Neural cell (in vitro differentiated cells): ENCODE data around the gene PADI3. TPM values are rescaled to one million over a fixed set of nuclear protein-coding genes. Genes with fewer than 3 reads are reported as not detected.

Source experiments
- H2AFZ ChIP-seq: fragments of 200-600, 300-800 bp; sonication (generic), shearing (Covaris generic); 2 replicates; pipeline ENCODE4 v1.6.0; 2014; ENCODE audit warnings: low read depth, mild to moderate bottlenecking, antibody characterized with exemption, low read length, moderate library complexity
- H3F3A ChIP-seq: fragments of 200-600 bp; shearing (Covaris generic); 2 replicates; pipeline ENCODE4 v1.6.1; 2016; ENCODE audit warnings: mild to moderate bottlenecking, moderate library complexity, mixed read lengths, antibody characterized with exemption, low read length; ENCODE audit not compliant: insufficient read depth, poor library complexity, severe bottlenecking
- H3K27ac ChIP-seq: fragments of 200-600, 300-800 bp; sonication (generic), shearing (Covaris generic); 2 replicates; pipeline ENCODE4 v1.5.1; 2014; ENCODE audit warnings: mild to moderate bottlenecking, low read length, moderate library complexity
- H3K27me3 ChIP-seq: fragments of 300-800, 200-600 bp; sonication (generic), shearing (Covaris generic); 2 replicates; pipeline ENCODE4 v1.6.0; 2014; ENCODE audit warnings: mild to moderate bottlenecking, low read depth, low read length, moderate library complexity; ENCODE audit not compliant: insufficient read depth
- H3K36me3 ChIP-seq: fragments of 300-800, 200-600 bp; sonication (generic), shearing (Covaris generic); 2 replicates; pipeline ENCODE4 v1.5.1; 2014; ENCODE audit warnings: mild to moderate bottlenecking, antibody characterized with exemption, low read length, moderate library complexity; ENCODE audit not compliant: insufficient read depth
- H3K4me2 ChIP-seq: fragments of 300-800, 200-600 bp; sonication (generic), shearing (Covaris generic); 2 replicates; pipeline ENCODE4 v1.6.0; 2014; ENCODE audit warnings: mild to moderate bottlenecking, low read length
- H3K4me3 ChIP-seq: fragments of 300-800, 200-600 bp; sonication (generic), shearing (Covaris generic); 2 replicates; pipeline ENCODE4 v1.5.1; 2014; ENCODE audit warnings: mild to moderate bottlenecking, low read length, moderate library complexity
- H3K79me2 ChIP-seq: fragments of 200-600 bp; shearing (Covaris generic); replicated peaks from 2 replicates; pipeline ENCODE4 v1.6.0; 2014; ENCODE audit warnings: mild to moderate bottlenecking, low read length, moderate library complexity; ENCODE audit not compliant: insufficient read depth
- H3K9ac ChIP-seq: fragments of 300-800, 200-600 bp; sonication (generic), shearing (Covaris generic); 2 replicates; pipeline ENCODE4 v1.6.1; 2016; ENCODE audit warnings: mild to moderate bottlenecking, low read length, mixed read lengths
- H3K9me2 ChIP-seq: fragments of 200-600 bp; shearing (Covaris generic); 2 replicates; pipeline ENCODE4 v1.6.1; 2016; ENCODE audit warnings: mild to moderate bottlenecking, low read length, mixed read lengths; ENCODE audit not compliant: insufficient read depth
- H3K9me3 ChIP-seq: fragments of 200-600, 300-800 bp; sonication (generic), shearing (Covaris generic); 2 replicates; pipeline ENCODE4 v1.6.1; 2016; ENCODE audit warnings: mild to moderate bottlenecking, mixed run types, low read length, moderate library complexity, mixed read lengths
- H4K20me1 ChIP-seq: fragments of 200-600 bp; shearing (Covaris generic); 2 replicates; pipeline ENCODE4 v1.6.1; 2016; ENCODE audit warnings: mild to moderate bottlenecking, mixed run types; ENCODE audit not compliant: insufficient read depth
- EP300 ChIP-seq: fragments of 450-650 bp; conservative IDR thresholded peaks from 2 replicates; pipeline ENCODE4 v1.6.1; 2014; ENCODE audit warnings: antibody characterized with exemption, mild to moderate bottlenecking, moderate library complexity; ENCODE audit not compliant: poor library complexity, severe bottlenecking
- EZH2 ChIP-seq: fragments of 200-600, 300-800 bp; shearing (Covaris generic), sonication (generic); IDR thresholded peaks from 2 replicates; pipeline ENCODE4 v1.6.1; 2014; ENCODE audit warnings: antibody characterized with exemption, low read length, borderline replicate concordance, mild to moderate bottlenecking; ENCODE audit not compliant: insufficient read depth, poor library complexity, severe bottlenecking
- MXI1 ChIP-seq: fragments of 450-650 bp; conservative IDR thresholded peaks from 2 replicates; pipeline ENCODE4 v1.6.1; 2014; ENCODE audit warnings: antibody characterized with exemption, mild to moderate bottlenecking; ENCODE audit not compliant: poor library complexity, severe bottlenecking
- POLR2AphosphoS5 ChIP-seq: IDR thresholded peaks from 2 replicates; pipeline ENCODE4 v1.6.1; 2012
- RAD21 ChIP-seq: fragments of 450-650 bp; conservative IDR thresholded peaks from 2 replicates; pipeline ENCODE4 v1.6.1; 2014; ENCODE audit warnings: antibody characterized with exemption, mild to moderate bottlenecking, moderate library complexity
- REST ChIP-seq: IDR thresholded peaks from 2 replicates; pipeline ENCODE4 v1.6.1; 2012; ENCODE audit warnings: borderline replicate concordance
- SMC3 ChIP-seq: fragments of 450-650 bp; conservative IDR thresholded peaks from 2 replicates; pipeline ENCODE4 v1.6.1; 2014; ENCODE audit warnings: antibody characterized with exemption, mild to moderate bottlenecking, moderate library complexity; ENCODE audit not compliant: poor library complexity
- TAF1 ChIP-seq: IDR thresholded peaks from 2 replicates; pipeline ENCODE4 v1.6.1; 2012; ENCODE audit warnings: low read depth
- polyA plus RNA-seq: library from polyadenylated mRNA; depleted of rRNA; stranded (reverse); fragments of >200 nt; gene quantifications from 2 replicates; pipeline ENCODE4 v1.2.3, GENCODE V29; 2014
- TF ChIP-seq, protein P1 (sequence below): fragments of 450-650 bp; IDR thresholded peaks from 2 replicates; pipeline ENCODE4 v1.5.1; 2014; ENCODE audit warnings: antibody characterized with exemption, mild to moderate bottlenecking, moderate library complexity; ENCODE audit not compliant: poor library complexity, severe bottlenecking

PADI3 gene
- polyA plus RNA-seq, 1 donor from 2014 or later: not detected

DNA sequence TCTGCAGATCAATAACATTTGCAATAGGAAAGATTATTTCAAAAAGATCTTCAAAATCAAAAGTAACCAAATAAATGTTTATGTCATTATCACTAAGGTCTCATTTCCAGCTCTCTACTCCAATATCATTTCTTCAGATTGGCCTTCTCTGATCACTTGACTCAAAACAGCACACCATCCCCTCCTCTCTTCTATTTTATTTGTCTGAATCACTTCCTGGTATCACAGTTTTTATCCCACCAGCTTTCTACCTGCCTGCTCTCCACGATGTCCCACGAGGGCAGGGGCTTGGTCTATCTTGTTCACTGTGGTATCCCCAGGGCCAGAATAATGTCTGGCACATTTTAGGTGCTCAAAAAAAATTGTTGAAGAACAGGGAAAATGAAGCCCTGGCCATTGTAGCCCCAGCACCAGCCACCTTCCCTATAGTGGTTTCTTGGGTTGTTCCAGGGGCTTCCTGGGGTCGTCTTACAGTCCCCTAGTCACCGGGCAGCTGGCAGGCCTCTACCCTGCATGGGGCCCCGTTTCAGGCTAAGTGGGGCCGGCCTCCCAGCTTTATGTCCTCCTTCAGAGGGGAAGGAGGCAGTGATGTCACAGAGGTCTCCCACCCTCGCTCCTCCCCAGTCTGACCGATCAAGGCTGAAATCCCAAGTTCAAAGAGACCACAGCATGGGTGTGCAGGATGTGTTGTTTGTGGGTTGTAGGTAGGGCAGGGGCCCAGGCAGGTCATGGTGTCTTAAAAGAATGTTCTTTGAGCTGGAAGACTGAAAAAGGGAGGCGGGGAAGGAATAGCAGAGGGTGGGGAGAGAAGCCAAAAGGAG, 47.5 kb upstream of the PADI3 start:
- H3K9me3 ChIP-seq: no peaks in the 10 kb centered on the region
- H3K9ac ChIP-seq: no peak overlapping the region
- no peak overlapping the region for H3K27ac ChIP-seq
- no peak overlapping the region for H2AFZ ChIP-seq
- TF ChIP-seq REST (no peak), SMC3 (no peak), POLR2AphosphoS5 (no peak), MXI1 (no peak), TAF1 (no peak), EZH2 (no peak), EP300 (no peak), RAD21 (no peak)
- TF ChIP-seq, protein P1, sequence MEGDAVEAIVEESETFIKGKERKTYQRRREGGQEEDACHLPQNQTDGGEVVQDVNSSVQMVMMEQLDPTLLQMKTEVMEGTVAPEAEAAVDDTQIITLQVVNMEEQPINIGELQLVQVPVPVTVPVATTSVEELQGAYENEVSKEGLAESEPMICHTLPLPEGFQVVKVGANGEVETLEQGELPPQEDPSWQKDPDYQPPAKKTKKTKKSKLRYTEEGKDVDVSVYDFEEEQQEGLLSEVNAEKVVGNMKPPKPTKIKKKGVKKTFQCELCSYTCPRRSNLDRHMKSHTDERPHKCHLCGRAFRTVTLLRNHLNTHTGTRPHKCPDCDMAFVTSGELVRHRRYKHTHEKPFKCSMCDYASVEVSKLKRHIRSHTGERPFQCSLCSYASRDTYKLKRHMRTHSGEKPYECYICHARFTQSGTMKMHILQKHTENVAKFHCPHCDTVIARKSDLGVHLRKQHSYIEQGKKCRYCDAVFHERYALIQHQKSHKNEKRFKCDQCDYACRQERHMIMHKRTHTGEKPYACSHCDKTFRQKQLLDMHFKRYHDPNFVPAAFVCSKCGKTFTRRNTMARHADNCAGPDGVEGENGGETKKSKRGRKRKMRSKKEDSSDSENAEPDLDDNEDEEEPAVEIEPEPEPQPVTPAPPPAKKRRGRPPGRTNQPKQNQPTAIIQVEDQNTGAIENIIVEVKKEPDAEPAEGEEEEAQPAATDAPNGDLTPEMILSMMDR: no peak
- no peaks in the 10 kb centered on the region for H3K79me2 ChIP-seq
- H3K4me2 ChIP-seq: no peak overlapping the region
- no peaks in the 10 kb centered on the region for H4K20me1 ChIP-seq
- H3K36me3 ChIP-seq: no peaks in the 10 kb centered on the region
- H3K9me2 ChIP-seq: no peaks in the 10 kb centered on the region
- H3K27me3 ChIP-seq: no peaks in the 10 kb centered on the region
- no peaks in the 10 kb centered on the region for H3F3A ChIP-seq
- no peak overlapping the region for H3K4me3 ChIP-seq

GRCh38 chr1:17204546-17205440, 44.1 kb upstream of the PADI3 start, which contains the start of gene PADI1:
Gene PADI1, plus strand, starts transcription at chr1:17205128. Its CDS starts 90 bp downstream, at chr1:17205218.
- no peaks in the 10 kb centered on the region for H3F3A ChIP-seq

More at GRCh38 chr1:17204546-17205440, 44.1 kb upstream of the PADI3 start, which contains the start of gene PADI1:
- H3K4me3 ChIP-seq: no peak within 1 kb of the TSS
- H3K4me2 ChIP-seq: no peak within 1 kb of the TSS
- no peaks in the 10 kb centered on the region for H3K36me3 ChIP-seq
- H3K79me2 ChIP-seq: no peaks in the 10 kb centered on the region
- H3K9ac ChIP-seq: no peak within 1 kb of the TSS
- H3K27ac ChIP-seq: no peak within 1 kb of the TSS
- no peaks in the 10 kb centered on the region for H3K9me3 ChIP-seq
- H2AFZ ChIP-seq: no peak within 1 kb of the TSS
- TF ChIP-seq SMC3: no peak
- no peak for TF ChIP-seq EZH2
- TF ChIP-seq MXI1: no peak
- TF ChIP-seq RAD21: no peak
- no peak for TF ChIP-seq TAF1
- no peak for TF ChIP-seq EP300
- TF ChIP-seq, protein P1: no peak
- TF ChIP-seq POLR2AphosphoS5: no peak
- TF ChIP-seq REST: no peak
- no peaks in the 10 kb centered on the region for H3K9me2 ChIP-seq
- H3K27me3 ChIP-seq: no peaks in the 10 kb centered on the region
- H4K20me1 ChIP-seq: no peaks in the 10 kb centered on the region
